ENCODE data around the gene TMPRSS3.

Gene TMPRSS3

GRCh38 chr21:42363312-42363711 lies 32.5 kb downstream of the TMPRSS3 start:
- no peak for TF ChIP-seq CTCF (IDR thresholded peaks at IDR 0.05; ENCODE audit: low read depth, low read length, missing control alignments)
- DNase-seq (ENCODE audit: low read depth), result no peak
- H3K4me3 ChIP-seq (ENCODE audit: low read depth, low read length), result no peak overlapping the region

- no peak overlapping the region for H3K4me3 ChIP-seq (ENCODE audit: low read depth, low read length)
- no peak for TF ChIP-seq CTCF (IDR thresholded peaks at IDR 0.05; ENCODE audit: low read depth, low read length, missing control alignments)
- DNase-seq (ENCODE audit: low read depth), result no peak
Observed at GRCh38 chr21:42362700-42363099, 33.2 kb downstream of the TMPRSS3 start.

- no peak for TF ChIP-seq CTCF (IDR thresholded peaks at IDR 0.05; ENCODE audit: low read depth, low read length, missing control alignments)
- no peak overlapping the region for H3K4me3 ChIP-seq (ENCODE audit: low read depth, low read length)
- DNase-seq (ENCODE audit: low read depth), result no peak
Observed at GRCh38 chr21:42362198-42362597, 33.7 kb downstream of the TMPRSS3 start.

GRCh38 chr21:42361286-42361685 lies 34.6 kb downstream of the TMPRSS3 start:
- DNase-seq (ENCODE audit: low read depth), result no peak
- no peak for TF ChIP-seq CTCF (IDR thresholded peaks at IDR 0.05; ENCODE audit: low read depth, low read length, missing control alignments)
- no peak overlapping the region for H3K4me3 ChIP-seq (ENCODE audit: low read depth, low read length)

- no peak for TF ChIP-seq CTCF (IDR thresholded peaks at IDR 0.05; ENCODE audit: low read depth, low read length, missing control alignments)
- no peak overlapping the region for H3K4me3 ChIP-seq (ENCODE audit: low read depth, low read length)
- no peak for DNase-seq (ENCODE audit: low read depth)
Observed at GRCh38 chr21:42360317-42360716, 35.5 kb downstream of the TMPRSS3 start.

- DNase-seq (ENCODE audit: low read depth), result no peak
- H3K4me3 ChIP-seq (ENCODE audit: low read depth, low read length), result no peak overlapping the region
- TF ChIP-seq CTCF (IDR thresholded peaks at IDR 0.05; ENCODE audit: low read depth, low read length, missing control alignments), result no peak
Observed at GRCh38 chr21:42358937-42359336, 36.9 kb downstream of the TMPRSS3 start.

- no peak for DNase-seq (ENCODE audit: low read depth)
- H3K4me3 ChIP-seq (ENCODE audit: low read depth, low read length), result no peak overlapping the region
- no peak for TF ChIP-seq CTCF (IDR thresholded peaks at IDR 0.05; ENCODE audit: low read depth, low read length, missing control alignments)
Observed at GRCh38 chr21:42358261-42358660, 37.6 kb downstream of the TMPRSS3 start.

All from GM12864 (cell line).